H9 (cell line): ENCODE data around the gene FAM53A. TPM values are rescaled to one million over a fixed set of nuclear protein-coding genes. Genes with fewer than 3 reads are reported as not detected.

Experiments
- DNase-seq: peaks from one replicate; pipeline ENCODE4 v3.0.0-alpha.2; 2017
- H2AFZ ChIP-seq: one replicate; pipeline ENCODE4 v1.6.1; 2013; ENCODE audit warnings: mild to moderate bottlenecking, low read length, control low read depth, moderate library complexity
- H2AK5ac ChIP-seq: 2 replicates; pipeline ENCODE4 v1.6.1; 2013; ENCODE audit warnings: low read length, control low read depth, mixed read lengths; ENCODE audit not compliant: insufficient read length
- H2BK120ac ChIP-seq: one replicate; pipeline ENCODE4 v1.6.1; 2013; ENCODE audit warnings: low read depth, mild to moderate bottlenecking, low read length, control low read depth, inconsistent platforms; ENCODE audit not compliant: poor library complexity, severe bottlenecking
- H2BK12ac ChIP-seq: 2 replicates; pipeline ENCODE4 v1.6.1; 2013; ENCODE audit warnings: low read length, control low read depth, mixed read lengths, low read depth; ENCODE audit not compliant: insufficient read length
- H2BK15ac ChIP-seq: 2 replicates; pipeline ENCODE4 v1.6.1; 2013; ENCODE audit warnings: low read depth, low read length, control low read depth
- H2BK20ac ChIP-seq: one replicate; pipeline ENCODE4 v1.6.1; 2013; ENCODE audit warnings: low read depth, mild to moderate bottlenecking, low read length, control low read depth, inconsistent platforms; ENCODE audit not compliant: poor library complexity, severe bottlenecking
- H2BK5ac ChIP-seq: 2 replicates; pipeline ENCODE4 v1.6.1; 2013; ENCODE audit warnings: low read length, control low read depth, mixed read lengths; ENCODE audit not compliant: insufficient read length
- H3K14ac ChIP-seq: 2 replicates; pipeline ENCODE4 v1.6.1; 2013; ENCODE audit warnings: low read length, control low read depth; ENCODE audit not compliant: insufficient read depth
- H3K18ac ChIP-seq: 2 replicates; pipeline ENCODE4 v1.6.1; 2013; ENCODE audit warnings: low read depth, mild to moderate bottlenecking, mixed read lengths, low read length, control low read depth; ENCODE audit not compliant: insufficient read length
- H3K23ac ChIP-seq: 2 replicates; pipeline ENCODE4 v1.6.1; 2013; ENCODE audit warnings: low read length, control low read depth, mixed read lengths, low read depth; ENCODE audit not compliant: insufficient read length
- H3K23me2 ChIP-seq: 2 replicates; pipeline ENCODE4 v1.6.1; 2013; ENCODE audit warnings: low read depth, mild to moderate bottlenecking, mixed read lengths, low read length, control low read depth; ENCODE audit not compliant: insufficient read length, poor library complexity, severe bottlenecking
- H3K27ac ChIP-seq: 2 replicates; pipeline ENCODE4 v1.5.1; 2013; ENCODE audit warnings: low read length, control low read depth, mixed read lengths, low read depth; ENCODE audit not compliant: insufficient read length
- H3K27me3 ChIP-seq: 2 replicates; pipeline ENCODE4 v1.6.1; 2013; ENCODE audit warnings: low read length, control low read depth, inconsistent platforms; ENCODE audit not compliant: insufficient read depth
- H3K4ac ChIP-seq: 2 replicates; pipeline ENCODE4 v1.6.1; 2013; ENCODE audit warnings: low read depth, mild to moderate bottlenecking, control low read depth, inconsistent platforms, low read length, moderate library complexity
- H3K4me1 ChIP-seq: 2 replicates; pipeline ENCODE4 v1.6.1; 2013; ENCODE audit warnings: low read length, control low read depth, inconsistent platforms; ENCODE audit not compliant: insufficient read depth
- H3K4me2 ChIP-seq: 2 replicates; pipeline ENCODE4 v1.6.1; 2013; ENCODE audit warnings: low read length, control low read depth, mixed read lengths; ENCODE audit not compliant: insufficient read length, insufficient read depth
- H3K56ac ChIP-seq: 2 replicates; pipeline ENCODE4 v1.6.1; 2013; ENCODE audit warnings: low read depth, mild to moderate bottlenecking, mixed read lengths, low read length, control low read depth; ENCODE audit not compliant: insufficient read length
- H3K79me1 ChIP-seq: 2 replicates; pipeline ENCODE4 v1.6.1; 2013; ENCODE audit warnings: low read depth, mild to moderate bottlenecking, moderate library complexity, low read length, control low read depth, inconsistent platforms; ENCODE audit not compliant: insufficient read depth, poor library complexity, severe bottlenecking
- H3K79me2 ChIP-seq: 2 replicates; pipeline ENCODE4 v1.6.1; 2013; ENCODE audit warnings: low read length, control low read depth, inconsistent platforms; ENCODE audit not compliant: insufficient read depth
- H3K9ac ChIP-seq: 2 replicates; pipeline ENCODE4 v1.6.1; 2013; ENCODE audit warnings: low read length, control low read depth, mixed read lengths; ENCODE audit not compliant: insufficient read length; ENCODE audit errors: extremely low read depth
- H3K9me3 ChIP-seq: one replicate; pipeline ENCODE4 v1.6.1; 2013; ENCODE audit warnings: low read depth, low read length, inconsistent platforms; ENCODE audit not compliant: control insufficient read depth
- H3T11ph ChIP-seq: one replicate; pipeline ENCODE4 v1.6.1; 2013; ENCODE audit warnings: mild to moderate bottlenecking, low read length, control low read depth, inconsistent platforms
- H4K20me1 ChIP-seq: one replicate; pipeline ENCODE4 v1.6.1; 2013; ENCODE audit not compliant: control insufficient read depth, insufficient read length, insufficient read depth
- H4K5ac ChIP-seq: 2 replicates; pipeline ENCODE4 v1.6.1; 2013; ENCODE audit warnings: low read depth, mild to moderate bottlenecking, mixed read lengths, low read length, control low read depth; ENCODE audit not compliant: insufficient read length
- H4K8ac ChIP-seq: replicated peaks from 2 replicates; pipeline ENCODE4 v1.6.1; 2013; ENCODE audit warnings: low read length, control low read depth, mixed read lengths, low read depth; ENCODE audit not compliant: insufficient read length
- H4K91ac ChIP-seq: 2 replicates; pipeline ENCODE4 v1.6.1; 2013; ENCODE audit warnings: low read depth, mild to moderate bottlenecking, moderate library complexity, mixed read lengths, low read length, control low read depth; ENCODE audit not compliant: insufficient read length
- H3K27ac Mint-ChIP-seq, 3 experiments: 2 replicates in 2 of 3; 3 replicates in 1 of 3; pipeline ENCODE4 v1.8.0; 2020 to 2021; ENCODE audit warnings: mixed read lengths in 3 of 3, mild to moderate bottlenecking in 1 of 3, moderate library complexity in 1 of 3
- H3K27me3 Mint-ChIP-seq: 2 replicates; pipeline ENCODE4 v1.8.0; 2021; ENCODE audit warnings: low read depth, mild to moderate bottlenecking, moderate library complexity, mixed read lengths
- H3K36me3 Mint-ChIP-seq, 3 experiments: 2 replicates in 2 of 3; 3 replicates in 1 of 3; pipeline ENCODE4 v1.8.0; 2020 to 2021; ENCODE audit warnings: low read depth in 3 of 3, mixed read lengths in 3 of 3; ENCODE audit not compliant: insufficient read depth in 1 of 3
- H3K4me1 Mint-ChIP-seq, 2 experiments: 2 replicates each; pipeline ENCODE4 v1.8.0; 2020; ENCODE audit warnings: mixed read lengths in 2 of 2
- H3K4me3 Mint-ChIP-seq, 2 experiments: 2 replicates in 1 of 2; 3 replicates in 1 of 2; pipeline ENCODE4 v1.8.0; 2020 to 2021; ENCODE audit warnings: mild to moderate bottlenecking in 2 of 2, mixed read lengths in 2 of 2, moderate library complexity in 1 of 2
- H3K9me3 Mint-ChIP-seq, 2 experiments: 2 replicates in 1 of 2; 3 replicates in 1 of 2; pipeline ENCODE4 v1.8.0; 2020; ENCODE audit warnings: mild to moderate bottlenecking in 2 of 2, mixed read lengths in 2 of 2, moderate library complexity in 1 of 2
- WGBS: extraction: QIAGEN DNeasy Blood & Tissue Kit; methylation state at CpG from one replicate; pipeline ENCODE4 v1.1.7; 2013; ENCODE audit warnings: missing lambda C conversion rate, low lambda C conversion rate, mixed read lengths; ENCODE audit not compliant: insufficient read length; ENCODE audit errors: extremely low coverage; 5-methylcytosine and 5-hydroxymethylcytosine counted together
- total RNA-seq: library from RNA; stranded (reverse); gene quantifications from 2 replicates; pipeline ENCODE4 v1.2.1, GENCODE V29; 2021
- TF ChIP-seq, protein P1 (sequence below): fragments of 200-600 bp; sonication (generic); conservative IDR thresholded peaks from 3 replicates; pipeline ENCODE4 v1.8.0; 2021; ENCODE audit warnings: antibody characterized with exemption, mild to moderate bottlenecking

Gene FAM53A
- total RNA-seq, 1 experiment from 2014 or later: 2.4 TPM

DNA sequence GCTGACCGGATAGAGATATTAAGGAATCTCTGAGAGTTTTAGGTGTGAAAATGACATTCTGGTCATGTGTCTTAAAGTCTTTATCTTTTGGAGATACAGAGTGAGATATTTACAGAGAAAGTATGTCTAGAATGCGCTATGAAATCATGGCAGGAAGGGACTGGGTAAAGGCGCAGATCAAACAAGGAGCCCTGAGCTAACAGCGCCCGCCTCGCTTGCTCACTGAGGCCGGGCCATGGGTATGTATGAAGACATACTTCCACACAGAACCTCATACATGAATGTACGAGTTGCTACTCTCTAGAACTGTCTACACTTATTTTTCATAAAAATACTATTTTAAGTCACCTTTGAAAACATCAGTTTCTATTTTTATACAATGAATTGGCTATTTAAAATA, 20.0 kb downstream of the FAM53A start:
- Histone ChIP-seq H3K79me1 (no peaks in the 10 kb centered on the region), H2BK15ac (no peak overlapping the region), H3K14ac (no peak overlapping the region), H3K9me3 (no peaks in the 10 kb centered on the region), H3K23me2 (no peaks in the 10 kb centered on the region), H2AK5ac (no peak overlapping the region), H3K79me2 (no peaks in the 10 kb centered on the region), H3K56ac (no peak overlapping the region), H4K8ac (no peak overlapping the region), H3K18ac (no peak overlapping the region), H4K20me1 (no peaks in the 10 kb centered on the region), H3K9ac (no peak overlapping the region), H2AFZ (no peak overlapping the region), H2BK20ac (no peak overlapping the region), H4K91ac (no peak overlapping the region), H3T11ph (no peak overlapping the region), H3K4ac (no peak overlapping the region), H3K23ac (no peak overlapping the region), H2BK120ac (no peak overlapping the region), H3K27me3 (no peaks in the 10 kb centered on the region), H2BK12ac (no peak overlapping the region), H3K4me2 (no peak overlapping the region), H3K27ac (no peak overlapping the region), H3K4me1 (no peaks in the 10 kb centered on the region), H2BK5ac (no peak overlapping the region), H4K5ac (no peak overlapping the region)
- TF ChIP-seq, protein P1, sequence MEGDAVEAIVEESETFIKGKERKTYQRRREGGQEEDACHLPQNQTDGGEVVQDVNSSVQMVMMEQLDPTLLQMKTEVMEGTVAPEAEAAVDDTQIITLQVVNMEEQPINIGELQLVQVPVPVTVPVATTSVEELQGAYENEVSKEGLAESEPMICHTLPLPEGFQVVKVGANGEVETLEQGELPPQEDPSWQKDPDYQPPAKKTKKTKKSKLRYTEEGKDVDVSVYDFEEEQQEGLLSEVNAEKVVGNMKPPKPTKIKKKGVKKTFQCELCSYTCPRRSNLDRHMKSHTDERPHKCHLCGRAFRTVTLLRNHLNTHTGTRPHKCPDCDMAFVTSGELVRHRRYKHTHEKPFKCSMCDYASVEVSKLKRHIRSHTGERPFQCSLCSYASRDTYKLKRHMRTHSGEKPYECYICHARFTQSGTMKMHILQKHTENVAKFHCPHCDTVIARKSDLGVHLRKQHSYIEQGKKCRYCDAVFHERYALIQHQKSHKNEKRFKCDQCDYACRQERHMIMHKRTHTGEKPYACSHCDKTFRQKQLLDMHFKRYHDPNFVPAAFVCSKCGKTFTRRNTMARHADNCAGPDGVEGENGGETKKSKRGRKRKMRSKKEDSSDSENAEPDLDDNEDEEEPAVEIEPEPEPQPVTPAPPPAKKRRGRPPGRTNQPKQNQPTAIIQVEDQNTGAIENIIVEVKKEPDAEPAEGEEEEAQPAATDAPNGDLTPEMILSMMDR: no peak
- H3K9me3 Mint-ChIP-seq: no peaks in the 10 kb centered on the region; a peak in 1 of 5 replicates
- no peak overlapping the region for H3K4me3 Mint-ChIP-seq
- no peak overlapping the region for H3K27ac Mint-ChIP-seq
- no peaks in the 10 kb centered on the region for H3K36me3 Mint-ChIP-seq
- WGBS: no CpG with 5 or more reads among the region's 8 CpGs
- no peak for DNase-seq
- no peaks in the 10 kb centered on the region; the same call in 1 of the 2 replicates for H3K27me3 Mint-ChIP-seq
- H3K4me1 Mint-ChIP-seq: peaks cover 14 to 22% of the 10 kb centered on the region in 2 experiments
